CD14-positive monocyte (primary cell): ENCODE data around the gene SLX9. TPM values are rescaled to one million over a fixed set of nuclear protein-coding genes. Genes with fewer than 3 reads are reported as not detected.

Experiments used
- DNase-seq, 3 donors: peaks; one replicate each; pipeline ENCODE4 v3.0.0-alpha.2; 2011 to 2022
- H2AFZ ChIP-seq: 2 replicates; pipeline ENCODE4 v1.6.0; 2012; ENCODE audit warnings: mild to moderate bottlenecking, low read depth, low read length, inconsistent platforms; ENCODE audit not compliant: insufficient read depth, poor library complexity, severe bottlenecking
- H3K27ac ChIP-seq, 2 donors: 1 replicate in 1 of 2; 2 replicates in 1 of 2; pipeline ENCODE4 v1.5.1; 2012 to 2013; ENCODE audit warnings: low read length in 2 of 2, control low read depth in 1 of 2, inconsistent platforms in 1 of 2, low read depth in 1 of 2, mild to moderate bottlenecking in 1 of 2
- H3K27me3 ChIP-seq, 2 donors: one replicate each; pipeline versions ENCODE4 v1.6.0 to v1.6.1; 2011 to 2013; ENCODE audit warnings: low read length in 2 of 2; ENCODE audit not compliant: control insufficient read depth in 2 of 2, insufficient read depth in 2 of 2
- H3K36me3 ChIP-seq, 2 donors: replicated peaks in 1 of 2; 1 replicate in 1 of 2; 2 replicates in 1 of 2; pipeline versions ENCODE4 v1.5.1 to v1.6.1; 2012 to 2013; ENCODE audit warnings: low read length in 2 of 2, control low read depth in 1 of 2, inconsistent platforms in 1 of 2, mild to moderate bottlenecking in 1 of 2; ENCODE audit not compliant: insufficient read depth in 2 of 2, control insufficient read depth in 1 of 2
- H3K4me1 ChIP-seq, 2 donors: 1 replicate in 1 of 2; 2 replicates in 1 of 2; pipeline versions ENCODE4 v1.5.1 to v1.6.1; 2012 to 2013; ENCODE audit warnings: low read length in 2 of 2, control low read depth in 1 of 2, inconsistent platforms in 1 of 2, mild to moderate bottlenecking in 1 of 2, moderate library complexity in 1 of 2; ENCODE audit not compliant: insufficient read depth in 2 of 2, control insufficient read depth in 1 of 2
- H3K4me2 ChIP-seq: replicated peaks from 2 replicates; pipeline ENCODE3; 2012; ENCODE audit warnings: low read length, moderate library complexity, mild to moderate bottlenecking; ENCODE audit not compliant: poor library complexity, severe bottlenecking; ENCODE audit errors: extremely low read depth
- H3K4me3 ChIP-seq, 3 experiments: fragments of 200-600 bp in 1 of 3; sonication (generic) in 1 of 3; replicated peaks in 1 of 3; 1 replicate in 2 of 3; 2 replicates in 1 of 3; pipeline ENCODE4 v1.5.1; 2011 to 2013; ENCODE audit warnings: low read length in 3 of 3, mild to moderate bottlenecking in 3 of 3, control low read depth in 2 of 3, low read depth in 2 of 3, inconsistent platforms in 1 of 3, moderate library complexity in 1 of 3
- H3K79me2 ChIP-seq: 2 replicates; pipeline ENCODE4 v1.6.0; 2012; ENCODE audit warnings: mild to moderate bottlenecking, control low read depth, inconsistent platforms, low read length, moderate library complexity; ENCODE audit not compliant: insufficient read depth
- H3K9ac ChIP-seq: 2 replicates; pipeline ENCODE4 v1.6.0; 2017; ENCODE audit warnings: low read length, mild to moderate bottlenecking; ENCODE audit not compliant: insufficient read depth, poor library complexity, severe bottlenecking
- H3K9me3 ChIP-seq, 2 donors: replicated peaks in 1 of 2; 1 replicate in 1 of 2; 2 replicates in 1 of 2; pipeline versions ENCODE4 v1.5.1 to v1.6.1; 2012 to 2013; ENCODE audit warnings: low read length in 2 of 2, control low read depth in 1 of 2; ENCODE audit not compliant: control insufficient read depth in 1 of 2, insufficient read depth in 1 of 2
- H4K20me1 ChIP-seq: 2 replicates; pipeline ENCODE4 v1.6.0; 2012; ENCODE audit warnings: mild to moderate bottlenecking, low read length, control low read depth, moderate library complexity; ENCODE audit not compliant: insufficient read depth
- H3K27ac Mint-ChIP-seq, 7 donors: one replicate each; pipeline ENCODE4 v1.8.0; 2020; ENCODE audit warnings: mild to moderate bottlenecking in 7 of 7, mixed read lengths in 7 of 7, moderate library complexity in 6 of 7, inconsistent platforms in 2 of 7
- H3K27me3 Mint-ChIP-seq, 3 donors: one replicate each; pipeline ENCODE4 v1.8.0; 2021 to 2022; ENCODE audit warnings: low read depth in 3 of 3, mild to moderate bottlenecking in 3 of 3, mixed read lengths in 3 of 3, moderate library complexity in 3 of 3, inconsistent platforms in 1 of 3
- H3K36me3 Mint-ChIP-seq, 2 donors: one replicate each; pipeline ENCODE4 v1.8.0; 2020; ENCODE audit warnings: mixed read lengths in 2 of 2, inconsistent platforms in 1 of 2, mild to moderate bottlenecking in 1 of 2
- H3K4me1 Mint-ChIP-seq: one replicate; pipeline ENCODE4 v1.8.0; 2020; ENCODE audit warnings: mild to moderate bottlenecking, mixed read lengths
- H3K4me3 Mint-ChIP-seq, 2 donors: one replicate each; pipeline ENCODE4 v1.8.0; 2020; ENCODE audit warnings: mild to moderate bottlenecking in 2 of 2, mixed read lengths in 2 of 2, moderate library complexity in 1 of 2
- H3K9me3 Mint-ChIP-seq, 7 donors: one replicate each; pipeline ENCODE4 v1.8.0; 2020 to 2022; ENCODE audit warnings: mixed read lengths in 7 of 7, mild to moderate bottlenecking in 6 of 7, moderate library complexity in 6 of 7, inconsistent platforms in 2 of 7
- WGBS: methylation state at CpG from one replicate; pipeline ENCODE4 v1.1.5; 2013; ENCODE audit warnings: missing lambda C conversion rate; ENCODE audit not compliant: insufficient coverage; 5-methylcytosine and 5-hydroxymethylcytosine counted together
- intact Hi-C, 2 donors: fragments of 100-400 bp; cut with micrococcal nuclease; formaldehyde crosslinking; loops; one replicate each; pipeline versions ENCODE4 v1.15.0 to v1.15.1; 2023
- polyA plus RNA-seq, 3 donors: library from polyadenylated mRNA; depleted of rRNA in 1 of 3; unstranded in 2 of 3; stranded (reverse) in 1 of 3; fragments of 300-500 nt in 2 of 3; fragments of >200 nt in 1 of 3; fragmentation: Illumina TruSeq in 2 of 3; gene quantifications; 1 replicate in 2 of 3; 2 replicates in 1 of 3; pipeline ENCODE4 v1.2.3, GENCODE V29; 2012 to 2021
- TF ChIP-seq, protein P1 (sequence below): fragments of 200-600 bp; IDR thresholded peaks from one replicate; pipeline ENCODE4 v1.8.0; 2022; ENCODE audit warnings: antibody characterized with exemption, mild to moderate bottlenecking

Gene SLX9
- polyA plus RNA-seq, 3 donors = 7.5 to 9.0 (median 9.0) TPM

DNA sequence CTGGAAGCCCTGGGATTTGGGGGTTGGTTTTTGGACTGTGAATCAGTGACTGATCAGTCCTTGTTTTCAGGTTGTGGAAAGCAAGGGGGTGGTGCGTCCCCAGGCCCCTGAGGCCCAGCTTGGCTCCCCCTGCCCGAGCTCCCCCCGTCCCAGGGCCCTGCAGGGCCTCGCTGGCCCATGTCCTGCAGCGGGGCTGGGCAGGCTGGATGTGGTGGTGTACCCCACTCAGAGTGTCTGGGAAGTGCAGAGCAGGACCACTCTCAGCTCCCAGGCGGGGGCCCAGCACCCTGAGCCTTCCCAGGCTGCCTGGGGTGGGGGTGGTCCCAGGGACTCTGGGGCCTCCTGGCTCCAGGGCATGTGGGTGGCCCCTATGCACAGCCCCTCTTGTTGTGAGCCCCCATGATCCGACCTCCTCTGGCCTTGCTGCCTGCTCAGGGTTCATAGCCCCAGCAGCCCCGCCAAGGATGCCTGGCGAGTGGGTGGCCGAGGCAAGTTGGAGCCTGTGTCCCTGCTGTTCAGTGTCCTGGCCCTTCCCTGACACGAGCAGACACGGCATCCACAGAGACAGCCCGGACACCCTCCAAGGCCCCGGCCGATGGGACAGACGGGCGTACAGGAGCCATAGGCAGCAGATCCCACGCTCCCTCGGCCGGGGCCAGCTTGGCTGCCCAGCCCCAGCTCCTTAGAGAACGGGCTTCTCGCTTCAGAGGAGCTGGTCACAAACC, 37.9 kb downstream of the SLX9 start:
- H3K4me2 ChIP-seq = no peak overlapping the region
- H3K9me3 ChIP-seq = no peaks in the 10 kb centered on the region
- no peaks in the 10 kb centered on the region for H4K20me1 ChIP-seq
- 97% methylated on average over 19 of the region's 22 CpGs for WGBS
- Mint-ChIP-seq H3K9me3 (peaks cover 0 to 3% (median 0%) of the 10 kb centered on the region in 7 donors), H3K27me3 (peaks cover 0 to 7% (median 0%) of the 10 kb centered on the region in 3 donors), H3K4me3 (no peak overlapping the region), H3K4me1 (no peaks in the 10 kb centered on the region), H3K36me3 (peaks cover 8 to 39% of the 10 kb centered on the region in 2 donors), H3K27ac (no peak overlapping the region)
- no peak for DNase-seq
- peaks cover 6 to 21% of the 10 kb centered on the region in 2 donors for H3K36me3 ChIP-seq
- no peak overlapping the region for H3K9ac ChIP-seq
- no peak overlapping the region for H2AFZ ChIP-seq
- intact Hi-C loops = no loop called here
- no peaks in the 10 kb centered on the region for H3K4me1 ChIP-seq
- H3K4me3 ChIP-seq = no peak overlapping the region
- TF ChIP-seq, protein P1, sequence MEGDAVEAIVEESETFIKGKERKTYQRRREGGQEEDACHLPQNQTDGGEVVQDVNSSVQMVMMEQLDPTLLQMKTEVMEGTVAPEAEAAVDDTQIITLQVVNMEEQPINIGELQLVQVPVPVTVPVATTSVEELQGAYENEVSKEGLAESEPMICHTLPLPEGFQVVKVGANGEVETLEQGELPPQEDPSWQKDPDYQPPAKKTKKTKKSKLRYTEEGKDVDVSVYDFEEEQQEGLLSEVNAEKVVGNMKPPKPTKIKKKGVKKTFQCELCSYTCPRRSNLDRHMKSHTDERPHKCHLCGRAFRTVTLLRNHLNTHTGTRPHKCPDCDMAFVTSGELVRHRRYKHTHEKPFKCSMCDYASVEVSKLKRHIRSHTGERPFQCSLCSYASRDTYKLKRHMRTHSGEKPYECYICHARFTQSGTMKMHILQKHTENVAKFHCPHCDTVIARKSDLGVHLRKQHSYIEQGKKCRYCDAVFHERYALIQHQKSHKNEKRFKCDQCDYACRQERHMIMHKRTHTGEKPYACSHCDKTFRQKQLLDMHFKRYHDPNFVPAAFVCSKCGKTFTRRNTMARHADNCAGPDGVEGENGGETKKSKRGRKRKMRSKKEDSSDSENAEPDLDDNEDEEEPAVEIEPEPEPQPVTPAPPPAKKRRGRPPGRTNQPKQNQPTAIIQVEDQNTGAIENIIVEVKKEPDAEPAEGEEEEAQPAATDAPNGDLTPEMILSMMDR = no peak
- no peaks in the 10 kb centered on the region for H3K79me2 ChIP-seq
- no peaks in the 10 kb centered on the region for H3K27me3 ChIP-seq
- H3K27ac ChIP-seq = no peak overlapping the region

DNA sequence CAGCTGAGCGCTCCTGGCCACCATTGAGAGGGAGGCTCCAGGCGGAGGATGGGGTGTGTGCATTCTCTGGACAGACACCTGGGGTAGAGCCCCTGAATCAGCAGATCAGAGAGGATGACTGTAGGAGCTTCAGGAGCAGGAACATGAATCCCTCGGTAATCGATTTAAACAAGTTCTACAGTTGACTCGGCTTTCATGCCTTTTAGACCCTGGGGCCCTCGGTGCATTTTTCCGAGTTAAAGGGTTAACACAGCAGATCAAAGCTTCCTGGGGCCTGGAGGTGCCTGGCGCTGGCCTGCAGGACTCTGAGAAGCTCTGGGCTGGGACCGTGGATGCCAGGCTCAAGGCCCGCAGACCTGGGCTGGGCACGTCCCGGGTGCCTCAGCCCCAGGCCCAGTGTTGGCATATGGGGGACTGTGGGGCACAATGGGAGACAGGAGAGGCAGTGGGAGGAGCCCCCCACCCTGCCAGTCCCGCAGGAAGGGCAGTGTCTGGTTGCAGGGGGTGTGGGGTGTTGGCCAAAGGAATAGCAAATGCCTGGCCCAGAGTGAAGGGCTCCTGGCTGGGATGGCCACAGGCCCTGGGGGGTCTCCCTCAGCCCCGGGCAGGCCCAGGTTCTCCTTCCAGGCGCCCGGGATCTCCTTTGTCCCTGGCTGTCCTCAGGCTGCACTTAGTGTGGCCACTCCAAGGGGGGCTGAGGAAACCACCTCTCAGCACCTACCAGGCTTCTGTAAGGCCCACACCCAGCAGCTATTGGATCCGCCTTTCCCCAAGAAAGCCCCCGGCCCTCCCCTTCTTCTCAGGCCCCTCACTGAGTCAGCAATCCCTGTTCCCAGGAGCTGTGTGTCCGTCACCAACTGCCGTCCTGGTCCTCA, 40.1 kb downstream of the SLX9 start:
- no peaks in the 10 kb centered on the region for H3K27me3 ChIP-seq
- H3K4me3 Mint-ChIP-seq = no peak overlapping the region
- H3K4me2 ChIP-seq = no peak overlapping the region
- H2AFZ ChIP-seq = no peak overlapping the region
- no peaks in the 10 kb centered on the region for H3K4me1 ChIP-seq
- intact Hi-C loops = no loop called here
- peaks cover 1 to 27% of the 10 kb centered on the region in 2 donors for H3K36me3 Mint-ChIP-seq
- H3K4me1 Mint-ChIP-seq = no peaks in the 10 kb centered on the region
- H3K9me3 ChIP-seq = no peaks in the 10 kb centered on the region
- H3K27ac ChIP-seq = no peak overlapping the region
- WGBS = 96% methylated on average over 14 of the region's 20 CpGs
- H3K9me3 Mint-ChIP-seq = peaks cover 0 to 3% (median 0%) of the 10 kb centered on the region in 7 donors
- H3K27ac Mint-ChIP-seq = peak overlapping the region in 1 of 7 donors; percentile 63
- no peaks in the 10 kb centered on the region for H3K79me2 ChIP-seq
- peaks cover 0 to 7% (median 2%) of the 10 kb centered on the region in 3 donors for H3K27me3 Mint-ChIP-seq
- peaks cover 5 to 11% of the 10 kb centered on the region in 2 donors for H3K36me3 ChIP-seq
- H3K9ac ChIP-seq = no peak overlapping the region
- no peak for DNase-seq
- H3K4me3 ChIP-seq = no peak overlapping the region
- no peaks in the 10 kb centered on the region for H4K20me1 ChIP-seq
- TF ChIP-seq, protein P1 = no peak
